ENCODE data around the gene MPO. TPM values are rescaled to one million over a fixed set of nuclear protein-coding genes. Genes with fewer than 3 reads are reported as not detected.

MPO gene
- total RNA-seq, 4 donors from 2014 or later, result not detected

DNA sequence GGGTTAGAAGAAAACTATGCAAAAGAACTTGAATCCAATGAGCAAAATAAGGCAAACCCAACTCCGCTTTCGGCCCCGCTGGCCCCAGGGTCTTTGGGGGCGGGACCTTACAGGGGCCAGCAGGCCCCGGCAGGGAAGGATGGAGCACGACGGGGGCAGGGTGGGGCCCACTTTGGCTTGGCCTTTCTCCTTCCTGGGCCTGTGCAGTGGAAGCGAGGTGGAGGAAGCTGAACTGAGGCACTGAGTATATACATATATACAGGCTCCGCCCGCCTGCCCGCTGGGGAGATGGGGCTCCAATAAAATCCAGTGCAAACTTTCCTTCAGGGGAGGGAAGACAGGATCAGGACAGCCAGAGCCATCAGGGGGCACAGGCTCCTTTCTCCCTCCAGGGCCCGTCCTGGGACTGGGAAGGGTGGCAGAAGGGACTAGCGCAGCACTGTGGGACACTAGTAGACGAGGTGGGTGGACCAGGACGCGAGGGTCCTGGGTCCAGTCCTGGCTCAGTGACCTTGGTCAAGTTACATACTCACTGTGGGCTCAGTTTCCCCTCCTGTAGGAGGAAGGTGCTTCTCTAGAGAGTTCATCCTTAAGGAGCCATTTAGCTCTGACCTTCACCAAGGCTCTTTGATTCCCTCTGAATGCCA is 20.9 kb upstream of the MPO start:
- Histone ChIP-seq H3K4me1 (peaks cover 0 to 12% (median 2%) of the 10 kb centered on the region in 4 donors), H3K9me3 (peaks cover 0 to 4% (median 0%) of the 10 kb centered on the region in 4 donors), H3K27ac (no peak overlapping the region), H3K4me3 (no peak overlapping the region), H3K27me3 (no peaks in the 10 kb centered on the region), H3K36me3 (peaks cover 0 to 22% (median 0%) of the 10 kb centered on the region in 3 donors)
- WGBS, 2 donors, result 75 to 84% methylated on average over 14 to 16 of the region's 16 CpGs
- TF ChIP-seq POLR2A (IDR thresholded peaks at IDR 0.05) (no peak), EP300 (IDR thresholded peaks at IDR 0.05) (no peak)
- TF ChIP-seq, protein P1, sequence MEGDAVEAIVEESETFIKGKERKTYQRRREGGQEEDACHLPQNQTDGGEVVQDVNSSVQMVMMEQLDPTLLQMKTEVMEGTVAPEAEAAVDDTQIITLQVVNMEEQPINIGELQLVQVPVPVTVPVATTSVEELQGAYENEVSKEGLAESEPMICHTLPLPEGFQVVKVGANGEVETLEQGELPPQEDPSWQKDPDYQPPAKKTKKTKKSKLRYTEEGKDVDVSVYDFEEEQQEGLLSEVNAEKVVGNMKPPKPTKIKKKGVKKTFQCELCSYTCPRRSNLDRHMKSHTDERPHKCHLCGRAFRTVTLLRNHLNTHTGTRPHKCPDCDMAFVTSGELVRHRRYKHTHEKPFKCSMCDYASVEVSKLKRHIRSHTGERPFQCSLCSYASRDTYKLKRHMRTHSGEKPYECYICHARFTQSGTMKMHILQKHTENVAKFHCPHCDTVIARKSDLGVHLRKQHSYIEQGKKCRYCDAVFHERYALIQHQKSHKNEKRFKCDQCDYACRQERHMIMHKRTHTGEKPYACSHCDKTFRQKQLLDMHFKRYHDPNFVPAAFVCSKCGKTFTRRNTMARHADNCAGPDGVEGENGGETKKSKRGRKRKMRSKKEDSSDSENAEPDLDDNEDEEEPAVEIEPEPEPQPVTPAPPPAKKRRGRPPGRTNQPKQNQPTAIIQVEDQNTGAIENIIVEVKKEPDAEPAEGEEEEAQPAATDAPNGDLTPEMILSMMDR (IDR thresholded peaks at IDR 0.05), result no peak
- DNase-seq (ENCODE audit: low spot score in 2 of 2), result no peak

DNA sequence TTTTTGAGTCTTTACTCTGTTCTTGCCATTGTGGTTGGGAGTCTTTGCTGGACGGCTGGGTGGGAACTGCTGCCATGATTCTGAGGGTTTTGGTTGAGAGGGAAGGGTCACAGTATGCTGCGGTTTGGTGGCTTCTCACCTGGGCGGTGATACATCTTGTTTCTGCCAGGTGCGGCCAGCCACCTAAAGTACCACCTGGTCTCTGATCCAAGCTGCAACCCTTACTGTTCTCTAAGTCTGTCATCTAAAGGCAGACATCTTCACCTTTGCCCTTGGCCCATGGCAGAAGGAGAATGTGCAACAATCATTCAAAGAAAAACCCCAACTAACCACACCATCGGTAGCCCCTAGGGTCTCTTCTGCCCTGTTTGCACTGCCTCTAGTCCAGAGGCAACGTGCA is 19.6 kb upstream of the MPO start:
- 71 to 85% methylated on average over 6 of the region's 6 CpGs for WGBS, 2 donors
- TF ChIP-seq, protein P1 (IDR thresholded peaks at IDR 0.05), result no peak
- TF ChIP-seq POLR2A (IDR thresholded peaks at IDR 0.05) (no peak), EP300 (IDR thresholded peaks at IDR 0.05) (no peak)
- DNase-seq (ENCODE audit: low spot score in 2 of 2), result no peak

DNA sequence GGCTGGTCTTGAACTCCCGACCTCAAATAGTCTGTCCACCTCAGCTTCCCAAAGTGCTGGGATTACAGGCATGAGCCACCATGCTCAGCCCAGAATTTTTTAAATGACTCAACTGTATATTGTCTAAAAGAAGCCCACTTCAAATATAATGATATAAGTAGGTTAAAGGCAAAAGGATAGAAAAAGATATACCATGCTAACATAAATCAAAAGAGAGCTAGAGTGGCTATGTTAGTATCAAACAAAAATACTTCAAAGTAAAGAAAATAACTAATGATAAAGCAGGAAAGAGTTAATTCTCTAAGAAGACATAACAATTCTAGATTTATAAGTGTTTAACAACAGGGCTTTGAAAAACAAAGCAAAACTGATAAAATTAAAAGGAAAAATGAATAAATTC is 13.3 kb upstream of the MPO start:
- no peaks in the 10 kb centered on the region for H3K4me1 ChIP-seq
- peaks cover 0 to 17% of the 10 kb centered on the region in 2 donors for H3K27me3 ChIP-seq
- no peak for DNase-seq (ENCODE audit: low spot score in 2 of 2)
- H3K36me3 ChIP-seq, result no peaks in the 10 kb centered on the region
- H3K4me3 ChIP-seq, result no peak overlapping the region
- TF ChIP-seq, protein P1 (IDR thresholded peaks at IDR 0.05), result no peak
- TF ChIP-seq POLR2A (IDR thresholded peaks at IDR 0.05) (no peak), EP300 (IDR thresholded peaks at IDR 0.05) (no peak)
- H3K27ac ChIP-seq, result no peak overlapping the region
- H3K9me3 ChIP-seq, result peaks cover 0 to 4% (median 0%) of the 10 kb centered on the region in 4 donors
- 86 to 96% methylated on average over 1 of the region's 1 CpG for WGBS, 2 donors

More for the DNA sequence above, 19.6 kb upstream of the MPO start:
- Histone ChIP-seq H3K27ac (no peak overlapping the region), H3K36me3 (peaks cover 0 to 11% (median 0%) of the 10 kb centered on the region in 3 donors), H3K4me1 (peaks cover 0 to 12% (median 2%) of the 10 kb centered on the region in 4 donors), H3K9me3 (peaks cover 0 to 4% (median 0%) of the 10 kb centered on the region in 4 donors), H3K4me3 (no peak overlapping the region), H3K27me3 (no peaks in the 10 kb centered on the region)

DNA sequence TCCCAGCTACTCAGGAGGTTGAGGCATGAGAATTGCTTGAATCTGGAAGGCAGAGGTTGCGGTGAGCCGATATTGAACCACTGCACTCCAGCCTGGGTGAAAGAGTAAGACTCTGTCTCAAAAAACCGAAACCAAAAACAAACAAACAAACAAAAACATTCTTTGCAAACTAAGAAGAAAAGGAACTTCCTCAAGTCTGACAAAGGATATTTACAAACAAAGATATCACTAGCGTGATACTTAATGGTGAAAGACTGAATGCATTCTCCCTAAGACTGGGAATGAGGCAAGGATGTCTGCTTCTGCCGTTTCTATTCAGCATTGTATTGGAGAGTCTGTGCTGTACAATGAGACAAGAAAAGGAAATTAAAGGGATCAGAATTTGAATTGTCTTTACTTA is 10.5 kb upstream of the MPO start:
- H3K4me3 ChIP-seq, result no peak overlapping the region
- H3K36me3 ChIP-seq, result no peaks in the 10 kb centered on the region
- no peaks in the 10 kb centered on the region for H3K9me3 ChIP-seq
- H3K27me3 ChIP-seq, result peaks cover 0 to 22% of the 10 kb centered on the region in 2 donors
- TF ChIP-seq, protein P1 (IDR thresholded peaks at IDR 0.05), result no peak
- no peak for TF ChIP-seq POLR2A (IDR thresholded peaks at IDR 0.05)
- TF ChIP-seq EP300 (IDR thresholded peaks at IDR 0.05), result no peak
- 68 to 74% methylated on average over 5 of the region's 5 CpGs for WGBS, 2 donors
- no peak for DNase-seq (ENCODE audit: low spot score in 2 of 2)
- H3K27ac ChIP-seq, result no peak overlapping the region
- H3K4me1 ChIP-seq, result no peaks in the 10 kb centered on the region

DNA sequence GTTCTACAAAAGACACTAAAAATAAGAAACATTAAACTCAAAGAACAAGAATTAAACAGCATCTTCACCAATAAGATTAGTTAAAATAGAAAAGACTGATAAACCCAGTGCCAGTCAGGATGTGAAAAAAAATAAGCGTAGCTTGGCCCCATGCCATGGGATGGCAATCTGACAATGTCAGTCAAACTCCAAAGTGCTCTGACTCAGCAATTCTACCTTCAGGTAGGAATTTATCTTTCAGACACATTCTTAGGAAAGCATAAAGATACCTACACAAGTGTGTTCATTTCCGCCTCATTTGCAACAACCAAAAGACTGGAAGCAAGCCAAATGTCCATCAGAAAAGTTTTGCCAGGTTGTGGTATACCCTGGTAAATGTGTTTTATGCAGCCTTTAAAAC is 9.1 kb upstream of the MPO start:
- no peaks in the 10 kb centered on the region for H3K36me3 ChIP-seq
- 58 to 69% methylated on average over 2 of the region's 2 CpGs for WGBS, 2 donors
- DNase-seq (ENCODE audit: low spot score in 2 of 2), result no peak
- H3K9me3 ChIP-seq, result no peaks in the 10 kb centered on the region
- no peak overlapping the region for H3K4me3 ChIP-seq
- H3K27ac ChIP-seq, result no peak overlapping the region
- peaks cover 0 to 22% of the 10 kb centered on the region in 2 donors for H3K27me3 ChIP-seq
- H3K4me1 ChIP-seq, result no peaks in the 10 kb centered on the region
- TF ChIP-seq POLR2A (IDR thresholded peaks at IDR 0.05) (no peak), EP300 (IDR thresholded peaks at IDR 0.05) (no peak)
- TF ChIP-seq, protein P1 (IDR thresholded peaks at IDR 0.05), result no peak

All from tibial nerve (tissue), 4 donors.